SK-N-SH (cell line): Measurements from ENCODE around the gene CHD9. TPM values are rescaled to one million over a fixed set of nuclear protein-coding genes. Genes with fewer than 3 reads are reported as not detected.

ENCODE experiments used
- CTCF ChIA-PET: fragments of 300-600, 350-600 bp; formaldehyde crosslinking; extraction: SDS; loops from one replicate; lab custom pipeline; 2021; lab: Yijun Ruan, JAX
- POLR2A ChIA-PET: fragments of 350-600 bp; sonication (Branson Sonifier 250); formaldehyde crosslinking; extraction: SDS; loops from one replicate; lab custom pipeline; 2020; ENCODE audit warnings: antibody characterized with exemption, inconsistent platforms; lab: Yijun Ruan, JAX
- DNase-seq: peaks from one replicate; pipeline ENCODE4 v3.0.0; 2012
- H2AFZ ChIP-seq: fragments of 200-600 bp; sonication (generic); 2 replicates; pipeline ENCODE4 v1.8.1; 2016; ENCODE audit warnings: antibody characterized with exemption, mild to moderate bottlenecking, low read depth
- H3F3A ChIP-seq: fragments of 200-600 bp; sonication (generic); replicated peaks from 2 replicates; pipeline ENCODE3; 2016; ENCODE audit warnings: antibody characterized with exemption, mild to moderate bottlenecking; ENCODE audit not compliant: insufficient read depth
- H3K27ac ChIP-seq, 2 experiments: fragments of 200-500 bp in 1 of 2; fragments of 200-600 bp in 1 of 2; sonication (Bioruptor generic) in 1 of 2; sonication (generic), shearing (Covaris generic) in 1 of 2; 2 replicates each; pipeline versions ENCODE4 v1.5.1 to v1.6.1; 2014 to 2016; ENCODE audit warnings: low read depth in 2 of 2, inconsistent platforms in 1 of 2, low read length in 1 of 2, mild to moderate bottlenecking in 1 of 2, mixed read lengths in 1 of 2
- H3K27me3 ChIP-seq: fragments of 200-600 bp; sonication (generic), shearing (Covaris generic); 2 replicates; pipeline ENCODE4 v1.6.1; 2016; ENCODE audit warnings: mixed run types; ENCODE audit not compliant: insufficient read depth
- H3K36me3 ChIP-seq, 2 experiments: fragments of 200-500 bp in 1 of 2; fragments of 200-600 bp in 1 of 2; sonication (Bioruptor generic) in 1 of 2; sonication (generic) in 1 of 2; replicated peaks in 1 of 2; 2 replicates each; pipeline versions ENCODE3 to v1.5.1; 2014 to 2016; ENCODE audit warnings: low read length in 1 of 2, mild to moderate bottlenecking in 1 of 2; ENCODE audit not compliant: insufficient read depth in 2 of 2, control insufficient read depth in 1 of 2
- H3K4me1 ChIP-seq, 2 experiments: fragments of 200-500 bp in 1 of 2; fragments of 200-600 bp in 1 of 2; sonication (Bioruptor generic) in 1 of 2; sonication (generic), shearing (Covaris generic) in 1 of 2; 2 replicates each; pipeline versions ENCODE4 v1.5.1 to v1.6.1; 2014 to 2016; ENCODE audit warnings: low read depth in 1 of 2, low read length in 1 of 2, mixed run types in 1 of 2; ENCODE audit not compliant: insufficient read depth in 2 of 2, control insufficient read depth in 1 of 2
- H3K4me2 ChIP-seq: fragments of 200-600 bp; sonication (generic), shearing (Covaris generic); 2 replicates; pipeline ENCODE4 v1.6.1; 2017; ENCODE audit warnings: mixed run types
- H3K4me3 ChIP-seq, 2 experiments: fragments of 200-500 bp in 1 of 2; fragments of 200-600 bp in 1 of 2; sonication (Bioruptor generic) in 1 of 2; sonication (generic), shearing (Covaris generic) in 1 of 2; 2 replicates each; pipeline versions ENCODE4 v1.5.1 to v1.8.1; 2014 to 2016; ENCODE audit warnings: low read depth in 2 of 2, inconsistent platforms in 1 of 2, low read length in 1 of 2, mild to moderate bottlenecking in 1 of 2, mixed read lengths in 1 of 2, moderate library complexity in 1 of 2
- H3K79me2 ChIP-seq: fragments of 200-600 bp; sonication (generic); 2 replicates; pipeline ENCODE4 v1.8.1; 2017; ENCODE audit warnings: mild to moderate bottlenecking; ENCODE audit not compliant: insufficient read depth
- H3K9ac ChIP-seq: fragments of 200-600 bp; sonication (generic); 2 replicates; pipeline ENCODE4 v1.6.1; 2017; ENCODE audit warnings: mixed run types
- H3K9me2 ChIP-seq: fragments of 200-600 bp; sonication (generic); 2 replicates; pipeline ENCODE4 v1.6.1; 2017; ENCODE audit warnings: mixed run types
- H3K9me3 ChIP-seq: fragments of 200-600 bp; sonication (generic); 2 replicates; pipeline ENCODE4 v1.6.1; 2017; ENCODE audit warnings: mixed run types, mild to moderate bottlenecking, moderate library complexity
- H4K20me1 ChIP-seq: fragments of 200-600 bp; sonication (generic); 2 replicates; pipeline ENCODE4 v1.6.1; 2017; ENCODE audit warnings: mild to moderate bottlenecking, mixed run types; ENCODE audit not compliant: insufficient read depth
- CHD2 ChIP-seq: fragments of 150-350 bp; IDR thresholded peaks from 2 replicates; pipeline ENCODE4 v1.6.1; 2018; ENCODE audit warnings: low read length; ENCODE audit not compliant: partially characterized antibody
- EZH2phosphoT487 ChIP-seq: fragments of 200-600 bp; sonication (generic); IDR thresholded peaks from 2 replicates; pipeline ENCODE4 v1.6.1; 2017; ENCODE audit warnings: low read depth, mixed run types, mild to moderate bottlenecking, antibody characterized with exemption, moderate library complexity, borderline replicate concordance
- FOXJ3 ChIP-seq: sonication (generic); formaldehyde crosslinking; IDR thresholded peaks from 2 replicates; pipeline ENCODE4 v1.5.1; 2020; ENCODE audit warnings: mild to moderate bottlenecking, missing genetic modification reagents
- FOXM1 ChIP-seq: IDR thresholded peaks from 2 replicates; pipeline ENCODE4 v1.4.0; 2012; ENCODE audit warnings: low read depth, mild to moderate bottlenecking
- GABPA ChIP-seq: IDR thresholded peaks from 2 replicates; pipeline ENCODE4 v1.4.0; 2012; ENCODE audit warnings: low read depth, mild to moderate bottlenecking
- GATA2 ChIP-seq: sonication (generic); formaldehyde crosslinking; IDR thresholded peaks from 2 replicates; pipeline ENCODE4 v1.5.0; 2020; ENCODE audit warnings: mild to moderate bottlenecking, missing genetic modification reagents
- IRF3 ChIP-seq: fragments of 150-350 bp; IDR thresholded peaks from 2 replicates; pipeline ENCODE4 v1.6.1; 2016; ENCODE audit warnings: mild to moderate bottlenecking, low read depth, low read length
- JUND ChIP-seq: IDR thresholded peaks from 2 replicates; pipeline ENCODE4 v1.4.0; 2012
- MAX ChIP-seq: IDR thresholded peaks from 2 replicates; pipeline ENCODE4 v1.4.0; 2012; ENCODE audit warnings: low read depth
- MEF2A ChIP-seq: IDR thresholded peaks from 2 replicates; pipeline ENCODE4 v1.4.0; 2012; ENCODE audit warnings: low read depth, borderline replicate concordance
- PBX3 ChIP-seq: IDR thresholded peaks from 2 replicates; pipeline ENCODE4; 2012
- POLR2AphosphoS5 ChIP-seq: IDR thresholded peaks from 2 replicates; pipeline ENCODE4 v1.6.1; 2012; ENCODE audit warnings: low read depth, low read length
- RAD21 ChIP-seq: IDR thresholded peaks from 2 replicates; pipeline ENCODE4 v1.6.1; 2012; ENCODE audit warnings: mild to moderate bottlenecking, low read length
- SIN3A ChIP-seq: IDR thresholded peaks from 2 replicates; pipeline ENCODE4 v1.6.1; 2012; ENCODE audit warnings: low read depth, mild to moderate bottlenecking, low read length, moderate library complexity, borderline replicate concordance
- SMC3 ChIP-seq: IDR thresholded peaks from 2 replicates; pipeline ENCODE4 v1.6.1; 2012; ENCODE audit warnings: low read depth, low read length, improper control_type of control experiment
- TAF1 ChIP-seq: IDR thresholded peaks from 2 replicates; pipeline ENCODE4 v1.6.1; 2012; ENCODE audit warnings: low read depth, mild to moderate bottlenecking, low read length, moderate library complexity, borderline replicate concordance
- TCF12 ChIP-seq: IDR thresholded peaks from 2 replicates; pipeline ENCODE4 v1.4.0; 2012
- USF1 ChIP-seq: IDR thresholded peaks from 2 replicates; pipeline ENCODE4 v1.4.0; 2012; ENCODE audit warnings: low read depth, borderline replicate concordance
- whole genome bisulfite sequencing: methylation state at CpG from one replicate; pipeline ENCODE4 v1.1.6; 2017; ENCODE audit warnings: low lambda C conversion rate; 5-methylcytosine and 5-hydroxymethylcytosine counted together
- polyA plus RNA-seq, 3 experiments: library from polyadenylated mRNA; depleted of rRNA; stranded (reverse); fragments of >200 nt; gene quantifications; 2 replicates each; pipeline ENCODE4 v1.2.3, GENCODE V29; 2012

The CHD9 gene
- polyA plus RNA-seq, 1 of the 3 experiments (the other 2 are of a cell fraction): 6.2 TPM

- no peak for TF ChIP-seq IRF3
- no peak for TF ChIP-seq TAF1
- no peak for TF ChIP-seq CHD2
Measured at GRCh38 chr16:53058882-53059281, 4.1 kb downstream of the CHD9 start (continued).

GRCh38 chr16:53059672-53060071, 4.9 kb downstream of the CHD9 start:
- H3K36me3 ChIP-seq: peaks cover 0 to 3% of the 10 kb centered on the region in 2 experiments
- H3F3A ChIP-seq: peaks cover 7% of the 10 kb centered on the region
- H3K9me3 ChIP-seq: no peaks in the 10 kb centered on the region
- no peak overlapping the region for H3K4me3 ChIP-seq
- H2AFZ ChIP-seq: no peak overlapping the region
- CTCF ChIA-PET: no interaction called here
- 98% methylated on average over 7 of the region's 7 CpGs for WGBS
- no peaks in the 10 kb centered on the region for H4K20me1 ChIP-seq
- no peak overlapping the region for H3K27ac ChIP-seq
- H3K79me2 ChIP-seq: peaks cover 81% of the 10 kb centered on the region
- no peaks in the 10 kb centered on the region for H3K9me2 ChIP-seq
- H3K4me2 ChIP-seq: no peak overlapping the region
- TF ChIP-seq FOXM1 (no peak), SMC3 (no peak), IRF3 (no peak), SIN3A (no peak), PBX3 (no peak)
- TF ChIP-seq, all 33 proteins: peak for 0
- Histone ChIP-seq H3K9ac (no peak overlapping the region), H3K4me1 (peaks cover 10 to 12% of the 10 kb centered on the region in 2 experiments; a peak in 2 of 4 replicates), H3K27me3 (no peaks in the 10 kb centered on the region)
- DNase-seq: no peak
- POLR2A ChIA-PET: no interaction called here

GRCh38 chr16:53061256-53061655, 6.5 kb downstream of the CHD9 start:
- Histone ChIP-seq H2AFZ (no peak overlapping the region), H3K27ac (no peak overlapping the region), H3K79me2 (peaks cover 76% of the 10 kb centered on the region), H3K4me2 (no peak overlapping the region), H3F3A (peaks cover 3% of the 10 kb centered on the region), H4K20me1 (no peaks in the 10 kb centered on the region), H3K27me3 (no peaks in the 10 kb centered on the region), H3K9ac (no peak overlapping the region), H3K36me3 (peaks cover 0 to 3% of the 10 kb centered on the region in 2 experiments), H3K4me1 (peaks cover 10 to 12% of the 10 kb centered on the region in 2 experiments; a peak in 2 of 4 replicates), H3K9me2 (no peaks in the 10 kb centered on the region), H3K9me3 (no peaks in the 10 kb centered on the region), H3K4me3 (no peak overlapping the region)
- CTCF ChIA-PET: interaction anchor here (1.4 to 1.7 kb wide), 2 partner anchors 25 to 147 kb away, joined by 3 to 5 read pairs; no protein-coding TSS in a partner anchor
- WGBS: 94% methylated on average over 5 of the region's 5 CpGs
- TF ChIP-seq FOXM1 (no peak), CHD2 (no peak), TAF1 (no peak), MAX (no peak), POLR2AphosphoS5 (no peak), EZH2phosphoT487 (no peak), GATA2 (no peak), FOXJ3 (no peak), JUND (no peak), IRF3 (no peak), TCF12 (no peak), GABPA (no peak), RAD21 (no peak), USF1 (no peak), MEF2A (no peak)
- POLR2A ChIA-PET: no interaction called here
- no peak for DNase-seq
